ENCODE measurements around the gene CHAC2.
"Not testable (repeated sequence)": the region's sequence is repeated elsewhere in the genome, so short reads cannot be mapped to it uniquely, and the experiment has no call there.

- not testable (repeated sequence) for TF ChIP-seq CTCF (IDR thresholded peaks at IDR 0.05); ZNF396 (CRISPR knock-in tag; IDR thresholded peaks at IDR 0.05; ENCODE audit: borderline replicate concordance); ZNF317 (CRISPR knock-in tag; IDR thresholded peaks at IDR 0.05; ENCODE audit: borderline replicate concordance, low read depth); ATF2 (CRISPR knock-in tag; IDR thresholded peaks at IDR 0.05; ENCODE audit: borderline replicate concordance, low read depth); NFYB (CRISPR knock-in tag; conservative IDR thresholded peaks at IDR 0.05; ENCODE audit: low read depth); NR2C2 (CRISPR knock-in tag; IDR thresholded peaks at IDR 0.05); FOXJ3 (CRISPR knock-in tag; IDR thresholded peaks at IDR 0.05; ENCODE audit: borderline replicate concordance); IRF2 (CRISPR knock-in tag; IDR thresholded peaks at IDR 0.05; ENCODE audit: borderline replicate concordance, low read depth); ATF3 (CRISPR knock-in tag; conservative IDR thresholded peaks at IDR 0.05); SMAD3 (CRISPR knock-in tag; IDR thresholded peaks at IDR 0.05; ENCODE audit: borderline replicate concordance); FOXK1 (CRISPR knock-in tag; IDR thresholded peaks at IDR 0.05); ERG (CRISPR knock-in tag; IDR thresholded peaks at IDR 0.05)
Measured at GRCh38 chr2:53757206-53757605, 10.4 kb upstream of the CHAC2 start.
